Fibroblast of the aortic adventitia (primary cell): Measurements from ENCODE around the gene PRPF40A. TPM values are rescaled to one million over a fixed set of nuclear protein-coding genes. Genes with fewer than 3 reads are reported as not detected.

Source experiments
- DNase-seq: peaks from one replicate; pipeline ENCODE4 v3.0.0-alpha.2; 2010; ENCODE audit warnings: low read depth
- H3K4me3 ChIP-seq: 2 replicates; pipeline ENCODE4 v1.5.1; 2011; ENCODE audit warnings: low read depth, mild to moderate bottlenecking, control low read depth, low read length, moderate library complexity
- total RNA-seq: library from RNA; depleted of rRNA; stranded (reverse); fragments of >200 nt; gene quantifications from 2 replicates; pipeline ENCODE4 v1.2.3, GENCODE V29; 2012; ENCODE audit warnings: low replicate concordance
- TF ChIP-seq, protein P1 (sequence below): IDR thresholded peaks from 2 replicates; pipeline ENCODE4 v1.5.1; 2011; ENCODE audit warnings: mild to moderate bottlenecking, low read length, control low read depth, inconsistent platforms; ENCODE audit not compliant: insufficient read depth

The PRPF40A gene
- total RNA-seq, 1 donor = 113 TPM

DNA sequence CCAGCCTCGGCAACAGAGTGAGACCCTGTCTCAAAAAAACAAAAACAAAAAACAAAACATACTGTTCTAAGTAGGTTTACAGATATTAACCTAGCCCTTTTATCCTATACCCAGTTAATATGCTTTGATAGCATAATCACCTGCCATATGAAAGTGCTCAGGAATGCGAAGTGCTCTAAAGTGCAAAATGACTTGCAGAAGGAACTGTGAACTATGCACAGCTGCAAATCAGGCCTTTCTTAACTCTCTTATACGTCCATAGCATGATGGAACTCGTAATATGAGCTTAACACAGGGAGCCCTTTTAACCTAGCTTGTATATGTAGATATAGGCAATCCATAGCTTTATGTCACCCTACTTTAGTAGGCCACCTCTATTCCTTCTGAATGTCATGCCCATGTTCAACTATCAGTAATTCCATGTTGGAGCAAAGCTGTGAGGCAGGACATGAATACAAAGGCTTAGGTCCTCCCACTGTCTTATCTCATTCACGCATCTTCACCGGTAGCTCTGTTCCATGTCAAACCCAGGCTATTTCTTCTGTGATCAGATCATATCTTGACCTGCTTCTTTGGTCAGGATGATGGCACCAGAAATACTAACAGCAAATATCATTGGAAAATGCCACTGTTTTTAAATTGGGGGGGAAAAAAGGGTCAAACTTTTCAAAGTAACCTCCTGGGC is 72.9 kb downstream of the PRPF40A start:
- DNase-seq = no peak
- H3K4me3 ChIP-seq = no peak overlapping the region
- TF ChIP-seq, protein P1, sequence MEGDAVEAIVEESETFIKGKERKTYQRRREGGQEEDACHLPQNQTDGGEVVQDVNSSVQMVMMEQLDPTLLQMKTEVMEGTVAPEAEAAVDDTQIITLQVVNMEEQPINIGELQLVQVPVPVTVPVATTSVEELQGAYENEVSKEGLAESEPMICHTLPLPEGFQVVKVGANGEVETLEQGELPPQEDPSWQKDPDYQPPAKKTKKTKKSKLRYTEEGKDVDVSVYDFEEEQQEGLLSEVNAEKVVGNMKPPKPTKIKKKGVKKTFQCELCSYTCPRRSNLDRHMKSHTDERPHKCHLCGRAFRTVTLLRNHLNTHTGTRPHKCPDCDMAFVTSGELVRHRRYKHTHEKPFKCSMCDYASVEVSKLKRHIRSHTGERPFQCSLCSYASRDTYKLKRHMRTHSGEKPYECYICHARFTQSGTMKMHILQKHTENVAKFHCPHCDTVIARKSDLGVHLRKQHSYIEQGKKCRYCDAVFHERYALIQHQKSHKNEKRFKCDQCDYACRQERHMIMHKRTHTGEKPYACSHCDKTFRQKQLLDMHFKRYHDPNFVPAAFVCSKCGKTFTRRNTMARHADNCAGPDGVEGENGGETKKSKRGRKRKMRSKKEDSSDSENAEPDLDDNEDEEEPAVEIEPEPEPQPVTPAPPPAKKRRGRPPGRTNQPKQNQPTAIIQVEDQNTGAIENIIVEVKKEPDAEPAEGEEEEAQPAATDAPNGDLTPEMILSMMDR = no peak

DNA sequence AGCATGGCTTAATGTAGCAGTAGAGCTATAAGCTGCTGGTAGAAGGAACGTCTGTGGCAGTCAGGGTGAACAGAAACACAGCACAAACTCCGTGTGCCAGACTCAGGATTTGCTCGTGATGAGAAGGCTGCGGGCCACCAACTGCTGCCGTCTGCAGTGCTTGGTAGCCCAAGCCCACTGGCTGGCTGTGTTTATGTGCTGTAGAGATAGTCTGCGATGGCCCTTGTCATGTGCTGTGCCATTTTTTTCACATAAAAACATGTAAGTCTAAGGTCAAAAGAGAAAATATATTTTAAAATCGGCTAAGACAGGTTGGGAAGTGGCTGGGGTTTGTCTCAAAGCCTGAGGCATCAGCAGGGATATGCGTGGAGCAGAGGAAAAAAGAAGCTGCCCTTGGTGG is 78.7 kb downstream of the PRPF40A start:
- no peak for DNase-seq
- H3K4me3 ChIP-seq = no peak overlapping the region
- TF ChIP-seq, protein P1 = no peak

DNA sequence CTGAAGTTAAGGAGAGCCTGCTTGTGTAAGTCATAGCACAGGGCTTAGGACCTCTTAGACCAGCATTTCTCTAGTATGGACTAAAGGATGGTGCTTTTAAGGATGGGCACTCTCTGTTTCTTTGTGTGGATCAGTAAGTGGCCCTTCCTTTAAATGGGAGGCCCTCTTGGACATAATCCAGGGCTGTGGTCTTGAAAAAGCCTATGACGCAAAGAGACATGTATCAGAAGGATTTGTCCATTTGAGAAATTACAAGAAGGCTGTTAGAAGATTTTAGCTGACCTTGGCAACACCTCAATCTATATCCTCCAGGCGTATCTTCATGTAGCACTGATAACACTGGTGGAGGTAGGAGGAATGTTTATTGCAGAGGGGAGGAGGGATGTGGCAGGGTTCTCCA is 79.2 kb downstream of the PRPF40A start:
- H3K4me3 ChIP-seq = no peak overlapping the region
- TF ChIP-seq, protein P1 = no peak

DNA sequence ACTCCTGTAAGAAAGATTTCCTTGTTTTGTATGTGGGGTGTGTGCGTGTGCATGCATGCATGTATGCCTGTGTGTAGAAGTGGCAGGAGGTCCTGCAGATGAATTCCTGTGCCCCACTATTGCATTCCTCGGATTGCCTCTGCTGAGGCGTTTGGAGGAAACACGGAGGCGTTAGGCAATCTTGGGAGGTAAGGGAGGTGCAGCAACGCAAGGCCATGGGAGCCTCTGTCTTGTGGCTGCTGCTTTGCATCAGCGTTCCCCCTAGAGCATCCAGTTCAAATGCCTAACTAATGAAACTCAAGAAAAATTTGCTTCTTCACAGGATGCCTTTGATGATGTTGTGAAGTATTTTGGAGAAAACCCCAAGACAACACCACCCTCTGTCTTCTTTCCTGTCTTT is 80.0 kb downstream of the PRPF40A start:
- TF ChIP-seq, protein P1 = no peak
- DNase-seq = no peak
- no peak overlapping the region for H3K4me3 ChIP-seq

More for the DNA sequence above, 79.2 kb downstream of the PRPF40A start:
- no peak for DNase-seq

DNA sequence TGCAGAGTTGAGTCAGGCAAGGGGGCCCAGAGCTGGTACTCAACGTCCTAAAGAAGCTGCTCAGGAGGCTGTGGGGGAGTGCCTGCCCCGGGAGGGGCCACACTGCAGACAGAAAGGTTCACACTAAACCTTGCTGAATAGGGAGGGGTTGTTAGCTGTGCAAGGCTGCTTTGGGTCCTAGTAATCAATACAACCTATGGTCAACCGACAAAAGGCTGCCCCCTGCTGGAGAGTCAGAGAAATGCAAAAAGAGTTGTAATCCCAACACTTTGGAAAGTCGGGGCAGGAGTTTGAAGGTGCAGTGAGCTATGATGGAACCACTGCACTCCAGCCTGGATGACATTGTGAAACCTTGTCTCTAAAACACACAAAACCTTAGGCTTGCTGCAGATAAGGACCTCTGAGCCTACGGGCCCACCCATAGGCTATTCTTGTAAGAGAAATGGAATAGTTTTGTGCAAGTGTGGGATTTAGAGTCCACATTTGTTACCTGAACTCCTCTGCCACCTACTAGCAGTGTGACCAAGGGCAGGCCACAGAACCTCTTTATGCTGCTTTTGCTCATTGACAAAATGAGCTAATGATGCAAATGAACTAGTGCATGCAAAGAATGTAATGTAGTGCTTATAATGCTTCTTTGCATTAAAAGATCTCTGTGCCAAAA is 81.5 kb downstream of the PRPF40A start:
- TF ChIP-seq, protein P1 = peak; percentile 73
- no peak overlapping the region for H3K4me3 ChIP-seq
- peak; percentile 68 for DNase-seq

DNA sequence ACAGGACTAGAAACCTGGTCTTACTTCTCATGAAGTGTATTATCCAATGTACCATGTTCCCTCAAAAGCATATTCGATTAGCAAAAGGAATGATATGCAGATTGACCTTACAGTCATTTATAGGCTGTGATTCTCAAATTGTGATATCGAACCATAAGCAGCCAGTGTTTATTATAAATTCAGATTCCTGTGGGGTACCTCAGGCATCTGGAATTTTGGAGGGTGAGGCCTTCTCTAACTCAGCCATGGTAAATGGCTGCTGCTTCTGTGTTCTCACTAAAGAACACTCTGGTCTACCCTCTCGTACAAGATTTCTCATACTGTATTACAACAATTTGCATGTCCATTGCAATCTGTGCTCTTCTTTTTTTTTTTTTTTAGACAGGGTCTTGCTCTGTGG is 84.5 kb downstream of the PRPF40A start:
- TF ChIP-seq, protein P1 = no peak
- DNase-seq = no peak
- H3K4me3 ChIP-seq = no peak overlapping the region

DNA sequence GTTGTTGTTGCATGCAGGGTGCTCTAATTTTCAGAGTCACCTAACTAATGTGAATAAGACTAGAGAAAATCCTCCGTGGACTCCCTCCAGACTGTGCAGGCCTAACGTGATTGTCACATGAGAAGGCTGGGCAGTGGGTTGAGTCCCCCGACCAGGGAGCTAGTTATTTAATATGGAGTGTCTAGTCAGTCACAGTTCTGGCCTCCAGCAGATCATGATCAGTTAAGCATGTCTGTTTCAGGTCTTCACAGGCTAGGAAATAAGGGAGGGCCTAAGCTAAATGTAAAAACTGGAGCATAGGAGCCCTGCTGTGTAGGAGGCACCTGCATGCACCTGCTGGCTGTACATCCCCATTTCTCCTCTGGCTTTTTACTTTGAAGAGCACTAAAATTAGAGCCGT is 86.8 kb downstream of the PRPF40A start:
- no peak for DNase-seq
- TF ChIP-seq, protein P1 = no peak
- H3K4me3 ChIP-seq = no peak overlapping the region
